Lower leg skin (tissue), 4 donors: ENCODE data around the gene ESCO1. TPM values are rescaled to one million over a fixed set of nuclear protein-coding genes. Genes with fewer than 3 reads are reported as not detected.
"Not testable (repeated sequence)": the region's sequence is repeated elsewhere in the genome, so short reads cannot be mapped to it uniquely, and the experiment has no call there.

Experiments
- DNase-seq, 2 donors: peaks; one replicate each; pipeline ENCODE4 v3.0.0-alpha.2; 2019; ENCODE audit warnings: low spot score in 2 of 2
- H3K4me3 ChIP-seq: fragments of 200-600 bp; sonication (generic); 2 replicates; pipeline ENCODE4 v1.5.1; 2017; ENCODE audit warnings: mild to moderate bottlenecking, low read depth; ENCODE audit not compliant: poor library complexity, severe bottlenecking
- POLR2A ChIP-seq, 2 donors: fragments of 450-650 bp; IDR thresholded peaks; one replicate each; pipeline ENCODE4 v1.6.1; 2016 to 2017; ENCODE audit warnings: antibody characterized with exemption in 2 of 2, mild to moderate bottlenecking in 1 of 2, moderate library complexity in 1 of 2
- WGBS, 2 donors: methylation state at CpG; one replicate each; pipeline ENCODE4 v1.1.5; 2018; 5-methylcytosine and 5-hydroxymethylcytosine counted together
- intact Hi-C: fragments of 100-400 bp; cut with DNase I; formaldehyde crosslinking; loops from one replicate; pipeline ENCODE4 v1.15.0; 2023; ENCODE audit warnings: low total_unique reads
- total RNA-seq, 4 donors: library from RNA; depleted of rRNA; stranded (reverse); fragments of >200 nt; gene quantifications; one replicate each; pipeline ENCODE4 v1.1.0, GENCODE V29; 2016
- TF ChIP-seq, protein P1 (sequence below), 3 donors: fragments of 450-650 bp; IDR thresholded peaks; one replicate each; pipeline ENCODE4 v1.5.1; 2016; ENCODE audit warnings: antibody characterized with exemption in 3 of 3, mild to moderate bottlenecking in 3 of 3, moderate library complexity in 2 of 3

The ESCO1 gene, protein sequence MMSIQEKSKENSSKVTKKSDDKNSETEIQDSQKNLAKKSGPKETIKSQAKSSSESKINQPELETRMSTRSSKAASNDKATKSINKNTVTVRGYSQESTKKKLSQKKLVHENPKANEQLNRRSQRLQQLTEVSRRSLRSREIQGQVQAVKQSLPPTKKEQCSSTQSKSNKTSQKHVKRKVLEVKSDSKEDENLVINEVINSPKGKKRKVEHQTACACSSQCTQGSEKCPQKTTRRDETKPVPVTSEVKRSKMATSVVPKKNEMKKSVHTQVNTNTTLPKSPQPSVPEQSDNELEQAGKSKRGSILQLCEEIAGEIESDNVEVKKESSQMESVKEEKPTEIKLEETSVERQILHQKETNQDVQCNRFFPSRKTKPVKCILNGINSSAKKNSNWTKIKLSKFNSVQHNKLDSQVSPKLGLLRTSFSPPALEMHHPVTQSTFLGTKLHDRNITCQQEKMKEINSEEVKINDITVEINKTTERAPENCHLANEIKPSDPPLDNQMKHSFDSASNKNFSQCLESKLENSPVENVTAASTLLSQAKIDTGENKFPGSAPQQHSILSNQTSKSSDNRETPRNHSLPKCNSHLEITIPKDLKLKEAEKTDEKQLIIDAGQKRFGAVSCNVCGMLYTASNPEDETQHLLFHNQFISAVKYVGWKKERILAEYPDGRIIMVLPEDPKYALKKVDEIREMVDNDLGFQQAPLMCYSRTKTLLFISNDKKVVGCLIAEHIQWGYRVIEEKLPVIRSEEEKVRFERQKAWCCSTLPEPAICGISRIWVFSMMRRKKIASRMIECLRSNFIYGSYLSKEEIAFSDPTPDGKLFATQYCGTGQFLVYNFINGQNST
- 10 to 100 TPM; 11.8 to 18.5 (median 17.1) TPM for total RNA-seq

DNA sequence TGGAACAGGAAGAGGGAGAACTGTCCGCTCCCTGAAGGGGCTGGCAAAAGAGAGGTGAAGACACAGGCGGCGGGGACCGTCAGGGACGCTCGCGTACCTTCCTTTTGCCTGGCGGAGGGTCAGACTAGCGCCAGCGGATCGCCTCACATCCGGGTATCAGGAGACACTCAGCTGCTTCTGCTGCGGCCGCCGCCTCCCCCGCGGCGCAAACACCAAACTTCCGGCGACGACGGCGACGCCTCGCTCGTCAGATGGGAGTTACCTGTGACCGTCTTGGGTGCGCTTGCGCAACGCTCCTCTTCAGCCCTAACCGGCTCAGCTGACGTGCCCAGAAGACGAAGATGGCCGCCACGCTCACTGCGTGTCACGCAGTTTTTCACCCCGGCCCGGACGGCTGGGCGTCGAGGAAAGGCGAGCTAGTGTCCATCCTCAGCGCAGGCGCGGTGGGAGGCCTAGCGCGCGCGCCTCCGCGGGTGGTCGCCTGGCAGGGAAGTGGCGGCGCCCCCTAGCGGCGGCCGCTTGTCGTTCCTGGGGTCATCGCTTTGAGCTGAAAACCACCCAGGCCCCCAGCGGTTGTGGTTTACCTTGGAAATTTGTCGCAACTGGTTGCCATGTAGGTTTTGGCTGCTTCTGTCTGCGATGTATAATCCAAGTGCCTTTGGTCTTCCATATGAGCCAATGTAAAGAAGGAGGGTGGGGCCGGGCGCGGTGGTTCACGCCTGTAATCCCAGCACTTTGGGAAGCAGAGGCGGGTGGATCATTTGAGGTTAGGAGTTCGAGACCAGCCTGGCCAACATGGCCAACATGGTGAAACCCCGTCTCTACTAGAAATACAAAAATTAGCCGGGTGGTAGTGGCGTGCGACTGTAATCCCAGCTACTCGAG lies at the start of gene ESCO1:
TSS of gene ESCO1 (minus strand) at position 179 of the 885 bp plus-strand sequence. CDS start 25,861 bp downstream, outside the sequence.
- H3K4me3 ChIP-seq, result peak within 1 kb of the TSS; percentile 89
- peak; percentile 96 to 99 for DNase-seq
- 8 to 13% methylated on average over 35 to 58 of the region's 74 CpGs for WGBS, 2 donors
- TF ChIP-seq POLR2A (IDR thresholded peaks at IDR 0.05), result peak in 1 of 2 donors; percentile 64
- TF ChIP-seq, protein P1, sequence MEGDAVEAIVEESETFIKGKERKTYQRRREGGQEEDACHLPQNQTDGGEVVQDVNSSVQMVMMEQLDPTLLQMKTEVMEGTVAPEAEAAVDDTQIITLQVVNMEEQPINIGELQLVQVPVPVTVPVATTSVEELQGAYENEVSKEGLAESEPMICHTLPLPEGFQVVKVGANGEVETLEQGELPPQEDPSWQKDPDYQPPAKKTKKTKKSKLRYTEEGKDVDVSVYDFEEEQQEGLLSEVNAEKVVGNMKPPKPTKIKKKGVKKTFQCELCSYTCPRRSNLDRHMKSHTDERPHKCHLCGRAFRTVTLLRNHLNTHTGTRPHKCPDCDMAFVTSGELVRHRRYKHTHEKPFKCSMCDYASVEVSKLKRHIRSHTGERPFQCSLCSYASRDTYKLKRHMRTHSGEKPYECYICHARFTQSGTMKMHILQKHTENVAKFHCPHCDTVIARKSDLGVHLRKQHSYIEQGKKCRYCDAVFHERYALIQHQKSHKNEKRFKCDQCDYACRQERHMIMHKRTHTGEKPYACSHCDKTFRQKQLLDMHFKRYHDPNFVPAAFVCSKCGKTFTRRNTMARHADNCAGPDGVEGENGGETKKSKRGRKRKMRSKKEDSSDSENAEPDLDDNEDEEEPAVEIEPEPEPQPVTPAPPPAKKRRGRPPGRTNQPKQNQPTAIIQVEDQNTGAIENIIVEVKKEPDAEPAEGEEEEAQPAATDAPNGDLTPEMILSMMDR (IDR thresholded peaks at IDR 0.05), result peak in 2 of 3 donors; percentile 27 to 92
- intact Hi-C loops, result no loop called here

DNA sequence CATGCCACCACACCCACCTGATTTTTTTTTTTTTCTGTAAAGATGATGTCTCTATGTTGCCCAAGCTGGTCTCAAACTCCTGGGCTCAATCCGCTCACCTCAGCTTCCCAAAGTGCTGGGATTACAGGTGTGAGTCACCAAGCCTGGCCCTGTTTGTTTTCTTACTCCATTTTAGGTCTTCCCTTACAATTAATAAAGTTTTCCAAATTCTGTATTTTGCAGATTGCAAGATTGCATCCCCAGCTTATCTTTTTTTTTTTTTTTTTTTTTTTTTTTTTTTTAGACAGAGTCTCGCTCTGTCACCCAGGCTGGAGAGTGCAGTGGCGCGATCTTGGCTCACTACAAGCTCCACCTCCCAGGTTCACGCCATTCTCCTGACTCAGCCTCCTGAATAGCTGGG lies 39.9 kb upstream of the ESCO1 start:
- 97 to 98% methylated on average over 5 of the region's 5 CpGs for WGBS, 2 donors
- intact Hi-C loops, DNase-seq, H3K4me3 ChIP-seq: not testable (repeated sequence)

DNA sequence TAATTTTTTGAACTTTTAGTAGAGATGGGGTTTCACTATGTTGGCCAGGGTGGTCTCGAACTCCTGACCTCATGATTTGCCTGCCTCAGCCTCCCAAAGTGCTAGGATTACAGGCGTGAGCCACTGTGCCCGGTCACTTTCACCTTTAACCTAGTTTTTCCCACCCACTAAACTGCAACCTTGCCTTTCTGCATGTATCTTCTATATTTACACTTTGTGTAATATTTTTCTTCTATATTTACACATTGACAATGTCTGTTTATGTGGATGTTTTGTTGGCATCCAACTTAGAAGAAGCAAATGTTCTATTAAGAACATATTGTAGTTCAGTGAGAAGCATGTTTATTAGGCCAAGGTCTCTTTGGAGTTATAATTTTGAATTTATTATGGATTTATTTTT lies 38.3 kb upstream of the ESCO1 start:
- DNase-seq, result no peak
- TF ChIP-seq, protein P1 (IDR thresholded peaks at IDR 0.05), result no peak
- TF ChIP-seq POLR2A (IDR thresholded peaks at IDR 0.05), result no peak
- intact Hi-C loops, result no loop called here
- H3K4me3 ChIP-seq, result no peak overlapping the region
- WGBS, 2 donors, result 82 to 89% methylated on average over 3 of the region's 3 CpGs

DNA sequence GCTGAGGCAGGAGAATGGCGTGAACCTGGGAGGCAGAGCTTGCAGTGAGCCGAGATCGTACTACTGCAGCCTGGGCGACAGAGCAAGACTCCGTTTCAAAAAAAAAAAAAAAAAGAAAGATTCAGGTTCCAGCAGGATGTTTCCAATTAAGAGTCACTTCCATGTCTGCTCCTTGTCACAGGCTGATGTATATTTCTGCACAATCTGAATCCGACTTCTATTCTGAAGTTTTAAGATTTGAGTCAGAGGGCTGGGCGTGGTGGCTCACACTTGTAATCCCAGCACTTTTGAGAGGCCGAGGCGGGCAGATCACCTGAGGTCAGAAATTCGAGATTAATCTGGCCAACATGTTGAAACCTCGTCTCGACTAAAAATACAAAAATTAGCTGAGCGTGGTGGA lies 36.3 kb upstream of the ESCO1 start:
- intact Hi-C loops, result no loop called here
- no peak for DNase-seq
- no peak overlapping the region for H3K4me3 ChIP-seq
- WGBS, 2 donors, result 79 to 84% methylated on average over 13 of the region's 13 CpGs
- TF ChIP-seq, protein P1 (IDR thresholded peaks at IDR 0.05), result no peak

DNA sequence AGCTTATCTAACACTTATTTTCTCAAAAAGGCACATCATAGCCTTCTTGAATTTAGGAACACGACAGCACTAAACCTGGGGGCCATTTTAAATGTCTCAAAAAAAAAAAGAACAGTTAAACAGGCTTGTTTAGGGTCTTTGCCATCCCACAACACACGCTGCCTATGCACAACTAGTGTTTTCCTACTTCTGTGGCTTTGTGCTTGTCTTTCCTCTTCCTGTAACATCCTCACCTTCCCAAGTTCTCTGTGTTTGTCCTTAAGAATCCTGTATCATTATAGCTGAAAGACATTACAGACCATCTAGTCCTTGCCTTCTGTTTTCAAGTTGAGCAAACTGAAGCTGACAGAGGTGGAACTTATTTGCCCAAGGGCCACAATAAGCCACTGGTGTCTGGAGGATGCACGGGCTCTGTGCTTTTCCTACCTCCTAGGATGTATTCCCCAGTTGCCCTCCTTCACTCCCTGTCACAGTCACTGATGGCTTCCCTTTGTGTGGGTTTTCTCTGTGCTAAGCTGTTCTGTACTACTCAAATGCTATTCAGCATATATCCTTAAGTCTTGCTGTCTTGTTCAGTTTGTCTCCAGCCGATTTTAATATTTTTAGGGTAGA lies 34.2 kb upstream of the ESCO1 start:
- WGBS, 2 donors, result 88% methylated on average over 4 of the region's 4 CpGs
- H3K4me3 ChIP-seq, result no peak overlapping the region
- no peak for DNase-seq
- TF ChIP-seq, protein P1 (IDR thresholded peaks at IDR 0.05), result no peak
- no peak for TF ChIP-seq POLR2A (IDR thresholded peaks at IDR 0.05)
- intact Hi-C loops, result no loop called here
